ENCODE data around the gene CNST.
"Not testable (repeated sequence)": the region's sequence is repeated elsewhere in the genome, so short reads cannot be mapped to it uniquely, and the experiment has no call there.

The CNST gene

GRCh38 chr1:246560833-246561232 is 5.4 kb upstream of the CNST start:
- not testable (repeated sequence) for DNase-seq

- DNase-seq: no peak
Measured at GRCh38 chr1:246564839-246565750, 1.2 kb upstream of the CNST start.

- DNase-seq: no peak
Measured at GRCh38 chr1:246565751-246566127, 517 bp upstream of the CNST start.

GRCh38 chr1:246566813-246567645 is 773 bp downstream of the CNST start:
- DNase-seq: peak; percentile 89

GRCh38 chr1:246567646-246568235 is 1.5 kb downstream of the CNST start:
- no peak for DNase-seq

GRCh38 chr1:246569248-246570238 is 3.3 kb downstream of the CNST start:
- DNase-seq: peak; percentile 46

GRCh38 chr1:246571309-246571708 is 5.1 kb downstream of the CNST start:
- DNase-seq: not testable (repeated sequence)

GRCh38 chr1:246571953-246572352 is 5.7 kb downstream of the CNST start:
- no peak for DNase-seq

- no peak for DNase-seq
Measured at GRCh38 chr1:246572785-246573184, 6.5 kb downstream of the CNST start.

GRCh38 chr1:246573491-246573890 is 7.2 kb downstream of the CNST start:
- DNase-seq: no peak

- no peak for DNase-seq
Measured at GRCh38 chr1:246576709-246577032, 10.4 kb downstream of the CNST start.

GRCh38 chr1:246577082-246577719 is 10.9 kb downstream of the CNST start:
- DNase-seq: no peak

- DNase-seq: peak; percentile 34
Measured at GRCh38 chr1:246577720-246578106, 11.5 kb downstream of the CNST start.

- no peak for DNase-seq
Measured at GRCh38 chr1:246579818-246580217, 13.6 kb downstream of the CNST start.

- DNase-seq: peak; percentile 87
Measured at GRCh38 chr1:246580497-246581370, 14.5 kb downstream of the CNST start.

GRCh38 chr1:246582301-246583055 is 16.2 kb downstream of the CNST start:
- no peak for DNase-seq

GRCh38 chr1:246583056-246583440 is 16.8 kb downstream of the CNST start:
- DNase-seq: no peak

- no peak for DNase-seq
Measured at GRCh38 chr1:246583448-246584185, 17.4 kb downstream of the CNST start.

GRCh38 chr1:246587032-246587431 is 20.8 kb downstream of the CNST start:
- DNase-seq: no peak
